GM10847 (cell line): ENCODE measurements around the gene RAB11FIP4.

Experiments
- POLR2A ChIP-seq: IDR thresholded peaks from 2 replicates; pipeline ENCODE4 v1.6.1; 2011; ENCODE audit not compliant: insufficient read length; ENCODE audit errors: extremely low read depth

Gene RAB11FIP4

DNA sequence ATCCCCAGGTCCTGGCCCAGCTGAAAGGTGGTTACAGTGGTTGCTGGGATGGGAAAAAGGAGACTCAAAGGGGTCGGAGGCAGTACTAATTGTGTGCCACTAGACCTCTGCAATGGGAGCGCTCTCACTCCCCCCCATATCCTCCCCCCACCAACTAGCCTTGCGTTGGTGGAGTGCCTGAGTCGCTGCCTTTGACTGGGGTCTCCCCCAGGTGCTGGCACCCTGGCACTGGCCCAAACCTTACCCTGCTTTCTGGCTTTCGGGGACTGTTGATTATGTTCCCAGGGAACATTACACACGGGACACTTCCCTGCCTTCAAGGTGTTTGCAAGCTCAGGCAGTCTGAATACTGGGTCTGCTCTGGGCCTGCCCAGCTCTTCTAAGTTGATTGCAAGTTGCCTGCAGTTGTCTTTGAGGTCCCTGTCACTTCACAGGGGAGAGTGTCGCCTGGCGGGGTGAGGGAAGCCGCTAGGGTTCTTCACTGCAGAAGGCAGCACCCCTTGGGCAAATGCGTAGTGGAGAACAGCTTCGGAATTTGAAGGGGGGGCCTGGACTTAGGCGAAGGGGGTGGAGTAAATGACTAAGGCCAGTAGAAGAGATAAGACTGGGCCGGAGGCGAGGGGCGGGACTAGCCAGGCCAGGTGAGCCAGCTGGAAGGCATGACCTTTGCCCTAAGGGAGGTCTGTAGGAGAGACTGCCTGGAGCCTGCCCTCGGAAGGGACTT is 98.0 kb downstream of the RAB11FIP4 start:
- TF ChIP-seq POLR2A = no peak

DNA sequence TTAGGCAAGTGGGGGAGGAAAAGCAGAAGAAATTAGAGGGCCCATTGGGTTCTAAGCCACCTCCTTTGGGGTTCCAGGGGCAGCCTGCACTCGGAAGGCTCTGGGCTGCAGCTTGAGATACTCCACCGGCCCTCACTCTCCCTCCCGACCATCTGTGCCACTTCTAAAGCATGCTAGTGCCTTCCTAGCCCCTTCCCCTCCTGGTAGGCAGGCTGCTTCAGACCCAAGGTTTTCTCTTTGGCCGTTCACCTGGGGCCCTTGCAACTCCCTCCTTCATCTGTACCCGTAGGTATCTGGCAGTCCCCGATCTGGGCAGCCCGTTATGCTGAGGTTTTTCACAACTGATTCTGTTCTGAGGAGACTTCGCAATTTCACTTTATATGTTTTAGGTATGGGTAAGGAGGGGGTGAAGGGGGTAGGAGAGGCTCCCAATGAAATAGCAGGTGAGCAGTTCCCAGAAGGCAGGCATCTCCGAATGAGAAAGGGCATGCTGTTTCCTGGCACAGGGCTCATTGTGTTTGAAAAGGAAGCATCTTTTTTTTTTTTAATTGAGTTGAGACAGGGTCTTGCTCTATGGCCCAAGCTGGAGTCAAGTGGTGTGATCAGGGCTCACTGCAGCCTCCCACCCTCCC is 98.7 kb downstream of the RAB11FIP4 start:
- TF ChIP-seq POLR2A = no peak

DNA sequence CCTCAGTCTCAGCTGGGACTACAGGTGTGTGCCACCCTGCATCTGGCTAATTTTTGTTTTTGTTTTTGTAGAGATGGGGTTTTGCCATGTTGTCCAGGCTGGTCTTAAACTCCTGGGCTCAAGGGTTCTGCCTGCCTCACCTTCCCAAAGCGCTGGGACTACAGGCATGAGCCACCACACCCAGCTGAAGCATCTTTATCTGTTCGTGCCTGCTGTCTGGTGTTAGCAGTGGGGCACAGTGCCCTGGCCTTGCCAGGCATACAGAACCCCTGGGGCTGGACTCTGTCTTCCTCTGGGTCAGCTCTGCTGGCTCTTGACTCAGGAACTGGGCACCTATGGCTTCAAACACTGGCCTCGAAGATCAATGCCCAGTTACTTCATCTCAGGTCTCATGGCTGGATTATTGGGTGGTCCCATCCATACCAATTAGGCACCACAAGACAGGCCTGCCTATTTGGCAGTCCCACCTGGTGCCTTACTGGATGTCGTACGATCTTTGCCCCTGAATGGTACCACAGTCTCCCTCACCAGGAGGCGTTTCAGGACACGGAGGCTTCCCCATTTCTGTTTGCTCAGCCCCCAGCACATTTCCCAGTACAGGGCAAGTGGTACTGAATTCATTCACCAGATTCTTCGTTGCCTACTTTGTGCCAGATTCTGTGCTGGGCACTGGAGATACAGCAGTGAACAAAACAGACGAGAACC is 99.3 kb downstream of the RAB11FIP4 start:
- TF ChIP-seq POLR2A = no peak

DNA sequence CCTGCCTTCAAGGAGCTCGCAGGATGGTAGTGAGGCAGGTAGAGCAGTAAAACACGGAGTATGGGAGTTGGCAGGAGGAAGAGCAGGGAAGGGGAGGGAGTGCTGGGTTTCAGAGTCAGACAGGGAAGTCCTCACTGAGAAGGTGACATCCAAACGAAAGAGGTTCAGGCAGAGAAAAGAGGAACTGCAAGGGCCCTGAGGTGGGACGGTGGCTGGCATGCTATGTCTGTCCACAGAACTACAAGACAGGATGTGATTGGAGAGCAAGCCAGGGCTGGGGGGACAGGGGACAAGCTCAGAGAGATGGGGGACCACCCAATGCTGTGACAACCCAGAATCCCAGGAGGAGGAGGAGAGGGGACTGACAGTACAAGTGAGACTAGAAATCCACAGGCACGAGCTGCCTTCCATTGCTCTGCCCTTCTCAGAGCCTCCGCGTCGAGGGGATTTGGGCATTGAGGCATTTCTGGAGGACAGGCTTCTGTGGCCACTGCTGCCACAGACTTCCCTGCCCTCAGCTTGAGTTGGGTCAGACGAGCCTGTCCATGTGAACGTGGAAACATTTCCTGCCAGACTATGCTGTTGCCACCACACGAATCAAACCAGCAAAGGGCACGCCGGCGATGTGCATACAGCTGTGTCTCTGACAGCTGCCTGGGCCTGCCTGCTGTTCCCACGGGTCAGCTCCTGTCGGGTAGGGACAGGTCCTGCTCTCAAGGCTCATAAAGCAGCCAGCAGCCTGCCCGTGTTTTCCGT is 100.1 kb downstream of the RAB11FIP4 start:
- no peak for TF ChIP-seq POLR2A

DNA sequence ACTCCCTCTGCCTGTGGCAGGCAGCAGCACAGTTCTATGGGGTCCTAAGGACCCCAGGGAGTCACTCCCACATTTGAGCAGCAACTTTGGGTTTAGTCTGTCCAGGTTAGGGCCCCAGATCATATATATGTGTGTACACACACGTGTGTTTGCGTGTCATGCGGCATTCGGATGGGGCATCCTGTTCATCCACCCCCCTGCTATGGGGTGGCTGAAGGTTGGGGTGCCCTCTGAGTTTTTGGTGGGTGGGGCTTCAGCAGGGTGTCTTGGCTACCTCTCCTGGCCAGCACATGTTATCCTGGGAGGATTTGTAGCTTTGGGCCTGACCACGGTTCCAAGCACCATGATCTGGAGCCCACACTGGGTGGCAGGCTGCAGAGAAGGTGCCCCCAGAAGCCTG is 100.7 kb downstream of the RAB11FIP4 start:
- TF ChIP-seq POLR2A = no peak

DNA sequence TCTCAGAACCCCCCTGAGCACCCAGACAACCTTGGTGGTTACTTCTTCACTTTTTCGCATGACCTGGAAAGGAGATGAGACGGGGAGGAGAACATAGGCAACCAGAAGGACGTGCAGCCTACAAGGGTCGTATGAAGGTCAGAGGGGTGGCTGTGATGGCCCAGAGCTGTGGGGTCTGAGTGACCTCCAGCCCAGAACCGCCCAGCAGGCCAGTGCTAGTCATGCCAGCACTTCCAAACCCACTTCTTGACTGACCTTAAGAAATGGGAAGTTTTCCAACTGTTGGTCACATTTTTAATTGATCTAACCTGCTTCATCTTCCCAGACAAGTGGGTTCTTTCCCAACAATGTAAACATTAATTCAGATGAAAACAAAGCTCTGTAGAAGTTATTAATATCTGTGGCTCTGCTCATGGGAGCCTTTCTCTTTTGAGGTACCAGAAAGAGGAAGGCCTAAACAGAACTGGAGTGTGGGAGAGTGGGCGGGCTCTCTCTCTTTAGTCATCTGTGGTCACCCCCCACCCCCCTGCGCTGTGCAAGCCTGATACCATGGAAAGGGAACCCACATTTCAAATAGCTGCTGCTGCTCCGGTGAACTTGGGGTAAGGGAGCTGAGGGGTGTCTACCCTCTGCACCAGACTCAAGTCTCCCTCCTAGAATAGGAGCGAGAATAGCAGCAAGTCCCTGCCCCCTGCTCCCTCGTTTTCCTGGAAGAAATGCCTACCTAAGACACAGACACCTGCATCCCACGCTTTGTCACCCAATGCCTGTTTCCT is 101.6 kb downstream of the RAB11FIP4 start:
- no peak for TF ChIP-seq POLR2A

DNA sequence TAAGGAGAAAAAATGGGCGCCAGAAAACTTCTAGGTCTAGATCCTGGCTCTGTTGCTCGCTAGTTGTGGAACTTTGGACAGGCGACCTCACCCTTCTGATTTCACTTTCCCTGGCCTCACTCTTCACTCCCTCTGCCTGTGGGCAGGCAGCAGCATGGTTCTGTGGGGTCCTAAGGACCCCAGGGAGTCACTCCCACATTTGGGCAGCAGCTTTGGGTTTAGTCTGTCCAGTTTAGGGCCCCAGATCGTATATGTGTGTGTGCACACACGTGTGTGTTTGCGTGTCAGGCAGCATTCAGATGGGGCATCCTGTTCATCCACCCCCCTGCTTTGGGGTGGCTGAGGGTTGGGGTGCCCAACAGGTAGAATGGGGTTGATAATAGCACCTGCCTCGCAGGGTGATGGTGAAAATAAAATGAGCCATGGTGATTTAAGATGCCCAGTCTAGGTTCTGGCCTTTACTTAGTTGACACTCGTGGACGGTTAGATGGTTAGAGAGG is 102.2 kb downstream of the RAB11FIP4 start:
- TF ChIP-seq POLR2A = no peak

DNA sequence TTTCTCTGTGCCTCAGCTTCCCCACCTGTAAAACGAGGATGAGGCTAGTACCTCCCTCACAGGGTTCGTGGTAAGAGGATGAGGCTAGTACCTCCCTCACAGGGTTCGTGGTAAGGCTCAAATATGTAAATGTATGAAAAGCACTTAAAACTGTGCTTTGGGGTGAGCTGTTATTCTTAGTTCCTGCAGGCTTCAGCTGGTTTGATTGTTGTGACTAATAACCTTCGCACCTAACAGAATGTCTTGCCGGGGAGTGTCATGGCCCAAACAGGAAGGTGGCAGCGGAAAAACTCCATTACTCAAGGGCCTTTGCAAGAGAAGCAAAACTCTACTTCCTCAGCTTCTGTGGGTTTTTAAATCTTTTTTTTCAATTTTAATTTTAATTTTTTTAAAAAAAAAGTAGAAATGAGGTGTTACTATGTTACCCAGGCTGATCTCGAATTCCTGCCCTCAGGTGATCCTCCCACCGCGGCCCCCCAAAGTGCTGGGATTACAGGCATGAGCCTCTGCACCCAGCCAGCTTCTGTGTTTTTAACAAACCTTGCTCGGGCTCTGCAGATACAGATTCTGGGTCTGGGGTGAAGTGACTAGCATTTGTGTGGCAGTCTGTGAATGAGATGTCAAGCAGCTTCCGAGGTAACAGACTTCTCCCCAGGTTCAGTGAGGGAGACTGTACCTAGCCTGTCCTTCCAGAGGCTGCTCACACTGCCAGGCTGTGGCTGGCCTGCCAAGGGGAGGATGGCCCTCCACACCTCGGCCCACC is 103.0 kb downstream of the RAB11FIP4 start:
- no peak for TF ChIP-seq POLR2A

DNA sequence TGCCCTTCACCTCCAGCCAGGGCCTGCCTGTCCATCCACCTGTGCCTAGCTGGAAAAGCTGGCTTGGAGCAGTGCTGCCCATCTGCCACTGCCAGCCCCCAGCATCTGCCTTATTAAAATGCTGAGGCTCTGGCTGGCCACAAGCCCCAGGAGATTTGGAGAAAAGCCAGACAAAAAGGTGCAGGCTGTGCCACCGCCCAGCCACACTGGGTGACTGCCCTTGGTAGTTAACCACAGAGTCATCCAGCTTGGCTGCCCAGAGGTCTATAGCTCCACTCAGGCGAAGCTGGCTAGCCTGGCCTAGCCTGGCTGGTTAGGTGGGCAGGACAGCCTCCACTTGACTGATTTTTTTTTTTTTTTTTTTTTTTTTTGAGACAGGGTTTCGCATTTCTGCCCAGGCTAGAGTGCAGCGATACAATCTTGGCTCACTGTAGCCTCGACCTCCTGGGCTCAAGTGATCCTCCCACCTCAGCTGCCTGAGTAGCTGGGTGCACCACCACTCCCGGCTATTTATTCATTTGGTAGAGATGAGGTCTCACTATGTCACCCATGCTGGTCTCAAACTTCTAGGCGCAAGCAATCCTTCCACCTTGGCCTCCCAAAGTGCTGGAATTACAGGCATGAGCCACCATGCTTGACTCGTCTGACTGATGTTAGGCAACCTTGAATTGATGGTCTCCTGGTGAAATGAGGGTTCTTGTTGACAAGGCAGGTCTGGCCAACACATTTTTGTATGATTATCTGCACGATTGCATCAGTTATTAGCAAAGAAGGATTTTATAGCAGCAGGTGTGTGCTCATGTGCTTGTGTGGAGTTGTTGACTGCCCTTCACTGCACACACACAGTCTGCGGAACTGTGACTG is 103.8 kb downstream of the RAB11FIP4 start:
- TF ChIP-seq POLR2A = no peak

DNA sequence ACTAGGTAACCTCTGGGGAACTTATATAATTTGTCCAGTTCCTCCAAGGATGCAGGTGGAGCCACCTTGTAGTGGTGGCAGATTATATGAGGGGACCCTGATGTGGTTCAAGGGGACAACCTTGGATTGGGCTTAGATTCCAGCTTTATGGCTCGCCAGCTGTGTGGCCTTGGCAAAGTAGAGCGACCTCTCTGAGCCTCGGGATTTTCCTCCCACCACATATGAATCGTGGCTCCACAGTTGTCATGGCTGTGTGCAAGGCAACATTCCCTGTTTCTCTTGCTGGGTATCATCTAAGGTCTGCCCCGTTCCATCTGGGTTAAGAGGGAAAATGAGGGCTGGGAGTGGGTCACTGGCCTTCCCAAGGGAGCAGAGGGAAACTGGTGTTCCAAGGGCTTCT is 104.6 kb downstream of the RAB11FIP4 start:
- no peak for TF ChIP-seq POLR2A

DNA sequence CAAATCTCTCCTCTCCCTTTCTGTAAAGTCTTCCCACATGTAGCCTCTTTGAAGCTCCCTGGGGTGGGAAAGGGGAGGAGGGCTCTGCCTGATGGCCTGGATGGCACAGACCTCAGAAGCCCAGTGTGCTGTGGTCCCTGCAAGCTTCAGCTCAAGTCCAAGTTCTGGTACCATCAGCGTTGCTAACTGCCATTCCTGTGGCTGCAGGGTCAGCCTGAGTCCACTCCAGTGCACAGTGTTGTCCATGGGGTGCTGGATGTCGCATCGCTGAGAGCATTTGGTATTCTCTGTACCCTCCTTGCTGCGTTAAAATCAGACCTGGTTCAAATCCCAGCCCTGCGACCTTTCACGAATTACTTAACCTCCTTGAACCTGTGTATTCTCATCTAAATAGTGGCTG is 105.1 kb downstream of the RAB11FIP4 start:
- TF ChIP-seq POLR2A = no peak

DNA sequence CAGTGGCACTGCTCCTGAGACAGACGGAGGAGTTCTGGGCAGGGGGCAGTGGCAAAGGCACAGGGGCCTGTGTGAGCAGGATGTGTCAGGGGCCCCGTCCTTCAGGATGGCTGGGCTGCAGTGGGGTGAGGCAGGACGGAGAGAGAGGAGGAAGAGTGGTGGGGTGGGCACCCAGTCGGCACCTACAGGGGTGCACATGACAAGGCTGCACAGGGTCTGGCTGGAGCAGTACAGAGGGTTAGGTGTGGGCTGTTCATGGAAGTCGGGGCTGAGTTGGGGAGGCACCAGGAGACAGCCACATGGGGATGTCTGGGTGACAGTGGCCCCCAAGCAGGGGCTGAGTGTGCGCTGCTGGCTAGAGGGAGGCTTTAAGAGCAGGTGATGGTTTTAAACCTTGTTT is 106.0 kb downstream of the RAB11FIP4 start:
- TF ChIP-seq POLR2A = no peak
